ENCODE data around the gene SIRT5.

Gene SIRT5

GRCh38 chr6:13579911-13580310 lies 5.5 kb downstream of the SIRT5 start (continued):
- TF ChIP-seq ZNF148 (tag by site-specific recombination; IDR thresholded peaks at IDR 0.05; ENCODE audit: borderline replicate concordance) (no peak), OVOL3 (tag by site-specific recombination; IDR thresholded peaks at IDR 0.05) (no peak), SP2 (tag by site-specific recombination; IDR thresholded peaks at IDR 0.05) (no peak), ZNF560 (tag by site-specific recombination; IDR thresholded peaks at IDR 0.05; ENCODE audit: borderline replicate concordance) (no peak), ZNF280C (tag by site-specific recombination; IDR thresholded peaks at IDR 0.05) (no peak), ZNF664 (tag by site-specific recombination; IDR thresholded peaks at IDR 0.05) (no peak), ZNF366 (tag by site-specific recombination; conservative IDR thresholded peaks at IDR 0.05) (no peak), ZSCAN5A (tag by site-specific recombination; IDR thresholded peaks at IDR 0.05) (no peak), PRDM10 (tag by site-specific recombination; IDR thresholded peaks at IDR 0.05) (no peak), ZNF544 (tag by site-specific recombination; IDR thresholded peaks at IDR 0.05) (no peak)

- TF ChIP-seq ZSCAN18 (tag by site-specific recombination; IDR thresholded peaks at IDR 0.05) (no peak), ZNF335 (tag by site-specific recombination; conservative IDR thresholded peaks at IDR 0.05) (no peak), ZNF341 (tag by site-specific recombination; IDR thresholded peaks at IDR 0.05; ENCODE audit: low read depth) (no peak), PRDM10 (tag by site-specific recombination; IDR thresholded peaks at IDR 0.05) (no peak), REST (tag by site-specific recombination; IDR thresholded peaks at IDR 0.05) (no peak), EGR2 (tag by site-specific recombination; IDR thresholded peaks at IDR 0.05; ENCODE audit: low read depth) (no peak)
- POLR2A ChIA-PET = no interaction called here
- Histone ChIP-seq H3K4me3 (ENCODE audit: low read depth, low read length) (no peak overlapping the region), H3K36me3 (ENCODE audit: control insufficient read depth in 2 of 2, insufficient read depth in 1 of 2, low read length in 2 of 2) (peaks cover 4 to 32% of the 10 kb centered on the region in 2 experiments; a peak in 2 of 3 replicates), H3K27ac (ENCODE audit: extremely low read depth, low read depth, low read length) (no peak overlapping the region), H3K9me3 (ENCODE audit: control insufficient read depth, insufficient read depth, low read depth, low read length) (no peaks in the 10 kb centered on the region), H3K4me1 (ENCODE audit: control insufficient read depth, insufficient read depth, low read length) (no peaks in the 10 kb centered on the region)
- CTCF ChIA-PET = interaction anchor here (0.6 to 0.9 kb wide), 3 partner anchors 8 to 481 kb away, joined by 3 read pairs; no protein-coding TSS in a partner anchor
Observed at GRCh38 chr6:13581700-13582229, 7.4 kb downstream of the SIRT5 start.

All from HEK293 (cell line).